Measurements from ENCODE around the gene ITGAD.

DNA sequence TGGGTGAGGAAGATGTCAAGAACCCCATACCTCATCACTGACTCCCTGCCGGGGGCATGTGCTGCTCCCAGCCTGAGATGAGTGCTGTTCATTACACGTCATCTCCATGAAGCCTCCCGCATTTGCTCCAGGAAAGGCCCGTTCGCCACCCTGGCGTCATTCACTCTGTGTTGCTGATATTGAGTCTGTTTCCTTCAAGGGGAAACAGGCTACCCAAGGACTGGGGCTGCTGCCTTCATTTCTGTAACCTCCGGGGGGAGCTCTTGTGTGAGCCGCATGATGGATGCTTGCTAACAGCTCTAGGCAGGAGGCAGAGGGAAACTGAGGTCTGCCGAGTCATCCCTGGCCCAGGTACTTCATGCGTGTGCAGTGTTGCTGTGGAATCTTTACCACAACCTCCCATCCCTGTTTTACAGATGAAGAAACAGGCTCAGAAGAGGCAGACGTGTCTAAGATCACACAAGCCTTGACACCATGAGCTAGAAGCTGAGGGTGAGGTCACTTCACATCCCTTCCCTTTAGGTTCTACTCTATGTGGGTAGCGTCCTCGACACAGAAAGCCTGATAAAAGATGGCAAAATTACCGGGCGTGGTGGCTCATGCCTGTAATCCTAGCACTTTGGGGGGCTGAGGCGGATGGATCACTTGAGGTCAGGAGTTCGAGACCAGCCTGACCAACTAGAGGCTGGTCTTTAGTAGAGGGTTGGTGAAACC is 62.6 kb downstream of the ITGAD start:
- TF ChIP-seq MYC (IDR thresholded peaks at IDR 0.05; ENCODE audit: low read depth, low read length): no peak
- TF ChIP-seq, protein P1, sequence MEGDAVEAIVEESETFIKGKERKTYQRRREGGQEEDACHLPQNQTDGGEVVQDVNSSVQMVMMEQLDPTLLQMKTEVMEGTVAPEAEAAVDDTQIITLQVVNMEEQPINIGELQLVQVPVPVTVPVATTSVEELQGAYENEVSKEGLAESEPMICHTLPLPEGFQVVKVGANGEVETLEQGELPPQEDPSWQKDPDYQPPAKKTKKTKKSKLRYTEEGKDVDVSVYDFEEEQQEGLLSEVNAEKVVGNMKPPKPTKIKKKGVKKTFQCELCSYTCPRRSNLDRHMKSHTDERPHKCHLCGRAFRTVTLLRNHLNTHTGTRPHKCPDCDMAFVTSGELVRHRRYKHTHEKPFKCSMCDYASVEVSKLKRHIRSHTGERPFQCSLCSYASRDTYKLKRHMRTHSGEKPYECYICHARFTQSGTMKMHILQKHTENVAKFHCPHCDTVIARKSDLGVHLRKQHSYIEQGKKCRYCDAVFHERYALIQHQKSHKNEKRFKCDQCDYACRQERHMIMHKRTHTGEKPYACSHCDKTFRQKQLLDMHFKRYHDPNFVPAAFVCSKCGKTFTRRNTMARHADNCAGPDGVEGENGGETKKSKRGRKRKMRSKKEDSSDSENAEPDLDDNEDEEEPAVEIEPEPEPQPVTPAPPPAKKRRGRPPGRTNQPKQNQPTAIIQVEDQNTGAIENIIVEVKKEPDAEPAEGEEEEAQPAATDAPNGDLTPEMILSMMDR (IDR thresholded peaks at IDR 0.05; ENCODE audit: low read depth, low read length): peak; percentile 62
